Calu3 (cell line): ENCODE measurements around the gene NTNG1. TPM values are rescaled to one million over a fixed set of nuclear protein-coding genes. Genes with fewer than 3 reads are reported as not detected.

Source experiments
- BruUV-seq: library from RNA; stranded (reverse); fragments of 400-500 nt; replicated peaks from 2 replicates; lab custom pipeline; 2021; lab: Mats Ljungman, UMichigan
- CTCF ChIA-PET: fragments of 300-600 bp; sonication (Branson Sonifier 250); formaldehyde crosslinking; loops from one replicate; lab custom pipeline; 2022; ENCODE audit warnings: antibody characterized with exemption; lab: Charles Lee
- DNase-seq: peaks from one replicate; pipeline ENCODE4 v3.0.0; 2022
- H3K27ac Mint-ChIP-seq: one replicate; pipeline ENCODE4 v1.8.0; 2022; ENCODE audit warnings: mixed read lengths; ENCODE audit not compliant: unreplicated experiment
- H3K27me3 Mint-ChIP-seq: one replicate; pipeline ENCODE4 v1.8.0; 2022; ENCODE audit warnings: mixed read lengths; ENCODE audit not compliant: unreplicated experiment
- H3K36me3 Mint-ChIP-seq: one replicate; pipeline ENCODE4 v1.8.0; 2022; ENCODE audit warnings: mild to moderate bottlenecking, moderate library complexity, mixed read lengths; ENCODE audit not compliant: insufficient read depth, unreplicated experiment
- H3K4me1 Mint-ChIP-seq: one replicate; pipeline ENCODE4 v1.8.0; 2022; ENCODE audit warnings: mild to moderate bottlenecking, low read depth, mixed read lengths; ENCODE audit not compliant: unreplicated experiment
- H3K4me3 Mint-ChIP-seq: one replicate; pipeline ENCODE4 v1.8.0; 2022; ENCODE audit warnings: mild to moderate bottlenecking, low read depth, moderate library complexity, mixed read lengths; ENCODE audit not compliant: unreplicated experiment
- H3K9me3 Mint-ChIP-seq: one replicate; pipeline ENCODE4 v1.8.0; 2022; ENCODE audit warnings: low read depth, mixed read lengths; ENCODE audit not compliant: unreplicated experiment
- CTCF ChIP-seq: fragments of 200-600 bp; IDR thresholded peaks from one replicate; pipeline ENCODE4 v1.8.0; 2022; ENCODE audit warnings: antibody characterized with exemption; ENCODE audit not compliant: unreplicated experiment
- intact Hi-C: fragments of 100-400 bp; cut with micrococcal nuclease; formaldehyde crosslinking; loops from one replicate; pipeline ENCODE4 v1.10.0; 2022; ENCODE audit not compliant: unreplicated experiment
- total RNA-seq: library from RNA; stranded (reverse); gene quantifications from 2 replicates; pipeline ENCODE4 v1.2.3, GENCODE V29; 2022

Gene NTNG1
- total RNA-seq, 1 experiment from 2014 or later, result 2.6 TPM

- intact Hi-C loops, result no loop called here
- no peak for DNase-seq
- no peaks in the 10 kb centered on the region for H3K27me3 Mint-ChIP-seq
- H3K27ac Mint-ChIP-seq, result no peak overlapping the region
- BruUV-seq, result no TSS peak
- no peaks in the 10 kb centered on the region for H3K4me1 Mint-ChIP-seq
- no peaks in the 10 kb centered on the region for H3K36me3 Mint-ChIP-seq
- H3K9me3 Mint-ChIP-seq, result no peaks in the 10 kb centered on the region
- no peak overlapping the region for H3K4me3 Mint-ChIP-seq
- TF ChIP-seq CTCF, result no peak
- CTCF ChIA-PET, result no interaction called here
Observed at GRCh38 chr1:107171333-107171732, 30.5 kb downstream of the NTNG1 start.

DNA sequence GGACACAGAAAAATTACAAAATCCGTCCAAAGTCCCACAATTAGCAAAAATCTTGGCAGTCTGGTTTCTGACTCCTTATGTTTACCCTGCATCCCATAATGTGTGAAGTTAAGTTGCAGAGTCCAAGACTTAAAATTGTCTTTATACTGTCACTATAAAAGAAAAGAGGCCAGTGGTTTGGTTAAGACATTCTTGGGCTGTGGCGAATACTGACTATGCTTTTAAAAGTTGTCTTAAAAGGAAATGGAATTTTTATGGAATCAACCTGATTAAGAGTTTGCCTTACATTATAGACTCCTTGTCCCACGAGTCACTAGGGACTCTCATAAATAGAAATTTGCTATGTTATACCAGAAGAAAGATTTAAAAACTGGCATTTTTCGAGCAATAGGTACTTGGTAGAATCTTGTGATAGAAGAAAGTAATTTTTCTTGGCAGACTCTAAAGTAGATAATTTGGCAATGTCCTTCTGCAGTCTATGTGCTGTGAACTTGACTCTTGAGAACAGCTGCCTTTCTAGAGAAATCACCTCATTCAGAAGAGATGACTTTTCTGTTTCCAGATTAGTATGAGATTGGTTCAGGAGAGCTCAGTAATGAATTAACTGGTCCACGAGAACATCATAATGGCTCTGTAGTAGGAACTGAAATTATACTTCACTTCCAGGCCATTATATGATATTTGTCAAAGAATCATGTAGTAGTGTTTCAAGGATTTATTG is 31.8 kb downstream of the NTNG1 start:
- Mint-ChIP-seq H3K4me3 (no peak overlapping the region), H3K36me3 (no peaks in the 10 kb centered on the region), H3K4me1 (no peaks in the 10 kb centered on the region), H3K9me3 (no peaks in the 10 kb centered on the region), H3K27me3 (no peaks in the 10 kb centered on the region), H3K27ac (no peak overlapping the region)
- CTCF ChIA-PET, result interaction anchor here (0.7 kb wide), 1 partner anchor 490 kb away, joined by 6 read pairs; no protein-coding TSS in a partner anchor
- TF ChIP-seq CTCF, result no peak
- BruUV-seq, result no TSS peak
- intact Hi-C loops, result no loop called here
- DNase-seq, result no peak

GRCh38 chr1:107175102-107175909 is 34.5 kb downstream of the NTNG1 start:
- CTCF ChIA-PET, result no interaction called here
- no TSS peak for BruUV-seq

More at GRCh38 chr1:107175102-107175909, 34.5 kb downstream of the NTNG1 start:
- no peak overlapping the region for H3K27ac Mint-ChIP-seq
- intact Hi-C loops, result no loop called here
- H3K36me3 Mint-ChIP-seq, result no peaks in the 10 kb centered on the region
- no peak for TF ChIP-seq CTCF
- no peaks in the 10 kb centered on the region for H3K27me3 Mint-ChIP-seq
- H3K9me3 Mint-ChIP-seq, result no peaks in the 10 kb centered on the region
- no peak for DNase-seq
- H3K4me3 Mint-ChIP-seq, result no peak overlapping the region
- no peaks in the 10 kb centered on the region for H3K4me1 Mint-ChIP-seq
